Gastrocnemius medialis (tissue), 4 donors: ENCODE results near the gene LNX1. TPM values are rescaled to one million over a fixed set of nuclear protein-coding genes. Genes with fewer than 3 reads are reported as not detected.
"Not testable (repeated sequence)": the region's sequence is repeated elsewhere in the genome, so short reads cannot be mapped to it uniquely, and the experiment has no call there.

Source experiments
- ATAC-seq, 2 donors: fragments of 150-250 bp; one replicate each; pipeline ENCODE4 v1.9.1; 2016
- DNase-seq, 2 donors: peaks; one replicate each; pipeline ENCODE4 v3.0.0-alpha.2; 2019
- H3K27ac ChIP-seq, 4 donors: fragments of 200-600 bp; sonication (generic); 1 replicate in 1 of 4; 2 replicates in 3 of 4; pipeline ENCODE4 v1.5.1; 2016 to 2018; ENCODE audit warnings: mild to moderate bottlenecking in 2 of 4, moderate library complexity in 1 of 4
- H3K27me3 ChIP-seq, 3 donors: fragments of 200-600 bp; sonication (generic) in 2 of 3; 1 replicate in 1 of 3; 2 replicates in 2 of 3; pipeline versions ENCODE4 v1.5.1 to v1.6.0; 2016 to 2019; ENCODE audit warnings: mild to moderate bottlenecking in 1 of 3, moderate library complexity in 1 of 3
- H3K36me3 ChIP-seq, 2 donors: fragments of 200-600 bp; sonication (generic) in 1 of 2; one replicate each; pipeline ENCODE4 v1.5.1; 2017 to 2018
- H3K4me1 ChIP-seq, 2 donors: fragments of 200-600 bp; sonication (generic) in 1 of 2; one replicate each; pipeline ENCODE4 v1.5.1; 2016 to 2017; ENCODE audit warnings: mild to moderate bottlenecking in 2 of 2
- H3K4me3 ChIP-seq, 4 donors: fragments of 200-600 bp; sonication (generic) in 3 of 4; 1 replicate in 1 of 4; 2 replicates in 3 of 4; pipeline ENCODE4 v1.5.1; 2016 to 2019; ENCODE audit warnings: mild to moderate bottlenecking in 2 of 4
- H3K9me3 ChIP-seq, 3 donors: fragments of 200-600 bp; sonication (generic) in 2 of 3; 1 replicate in 1 of 3; 2 replicates in 2 of 3; pipeline ENCODE4 v1.5.1; 2016 to 2019
- POLR2A ChIP-seq, 2 donors: fragments of 450-650 bp; IDR thresholded peaks; one replicate each; pipeline ENCODE4 v1.6.1; 2017; ENCODE audit warnings: antibody characterized with exemption in 2 of 2, mild to moderate bottlenecking in 2 of 2, moderate library complexity in 2 of 2
- in situ Hi-C, 4 donors: fragments of 200-750 bp; cut with MboI; loops; one replicate each; pipeline versions ENCODE4 v1.15.0 to v1.8.0; 2017; ENCODE audit warnings: low sequenced_read_pairs in 4 of 4
- intact Hi-C: fragments of 100-400 bp; cut with DNase I; formaldehyde crosslinking; loops from one replicate; pipeline ENCODE4 v1.15.1; 2023; ENCODE audit warnings: low total_unique reads
- total RNA-seq, 4 donors: library from RNA; depleted of rRNA; stranded (reverse); fragments of >200 nt; gene quantifications; one replicate each; pipeline versions ENCODE4 v1.1.0 to v1.2.3, GENCODE V29; 2016
- TF ChIP-seq, protein P1 (sequence below), 5 experiments: fragments of 450-650 bp in 3 of 5; fragments of 200-600 bp in 2 of 5; sonication (generic) in 2 of 5; IDR thresholded peaks in 4 of 5; conservative IDR thresholded peaks in 1 of 5; 1 replicate in 4 of 5; 2 replicates in 1 of 5; pipeline ENCODE4 v1.5.1; 2016 to 2019; ENCODE audit warnings: antibody characterized with exemption in 5 of 5, mild to moderate bottlenecking in 3 of 5, moderate library complexity in 3 of 5

Gene LNX1
- total RNA-seq, 4 donors from 2014 or later = 7.0 to 12.3 (median 11.0) TPM

GRCh38 chr4:53476232-53477037 lies 114.9 kb downstream of the LNX1 start:
- no peak for DNase-seq
- TF ChIP-seq POLR2A (IDR thresholded peaks at IDR 0.05) = no peak
- TF ChIP-seq, protein P1, sequence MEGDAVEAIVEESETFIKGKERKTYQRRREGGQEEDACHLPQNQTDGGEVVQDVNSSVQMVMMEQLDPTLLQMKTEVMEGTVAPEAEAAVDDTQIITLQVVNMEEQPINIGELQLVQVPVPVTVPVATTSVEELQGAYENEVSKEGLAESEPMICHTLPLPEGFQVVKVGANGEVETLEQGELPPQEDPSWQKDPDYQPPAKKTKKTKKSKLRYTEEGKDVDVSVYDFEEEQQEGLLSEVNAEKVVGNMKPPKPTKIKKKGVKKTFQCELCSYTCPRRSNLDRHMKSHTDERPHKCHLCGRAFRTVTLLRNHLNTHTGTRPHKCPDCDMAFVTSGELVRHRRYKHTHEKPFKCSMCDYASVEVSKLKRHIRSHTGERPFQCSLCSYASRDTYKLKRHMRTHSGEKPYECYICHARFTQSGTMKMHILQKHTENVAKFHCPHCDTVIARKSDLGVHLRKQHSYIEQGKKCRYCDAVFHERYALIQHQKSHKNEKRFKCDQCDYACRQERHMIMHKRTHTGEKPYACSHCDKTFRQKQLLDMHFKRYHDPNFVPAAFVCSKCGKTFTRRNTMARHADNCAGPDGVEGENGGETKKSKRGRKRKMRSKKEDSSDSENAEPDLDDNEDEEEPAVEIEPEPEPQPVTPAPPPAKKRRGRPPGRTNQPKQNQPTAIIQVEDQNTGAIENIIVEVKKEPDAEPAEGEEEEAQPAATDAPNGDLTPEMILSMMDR (IDR thresholded peaks at IDR 0.05 in 4 of 5, conservative IDR thresholded peaks at IDR 0.05 in 1 of 5) = no peak
- Histone ChIP-seq H3K9me3 (no peaks in the 10 kb centered on the region), H3K4me1 (no peaks in the 10 kb centered on the region), H3K27me3 (no peaks in the 10 kb centered on the region), H3K4me3 (no peak overlapping the region), H3K27ac (no peak overlapping the region), H3K36me3 (peaks cover 0 to 8% of the 10 kb centered on the region in 2 donors)
- in situ Hi-C loops = loop anchor here in 2 of 4 donors (25.0 kb wide), 2 partner anchors 289 to 736 kb away; no protein-coding TSS in a partner anchor
- intact Hi-C loops = no loop called here
- ATAC-seq = no peak

DNA sequence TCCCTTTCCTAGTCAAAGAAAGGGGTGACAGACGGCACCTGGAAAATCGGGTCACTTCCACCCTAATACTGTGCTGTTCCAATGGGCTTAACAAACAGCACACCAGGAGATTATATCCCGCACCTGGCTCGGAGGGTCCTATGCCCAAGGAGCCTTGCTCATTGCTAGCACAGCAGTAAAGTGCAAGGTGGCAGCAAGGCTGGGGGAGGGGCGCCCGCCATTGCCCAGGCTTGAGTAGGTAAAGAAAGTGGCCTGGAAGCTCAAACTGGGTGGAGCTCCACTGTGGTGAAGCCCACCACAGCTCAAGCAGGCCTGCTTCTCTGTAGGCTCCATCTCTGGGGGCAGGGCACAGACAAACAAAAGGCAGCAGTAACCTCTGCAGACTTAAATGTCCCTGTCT lies 124.7 kb downstream of the LNX1 start:
- H3K4me3 ChIP-seq, in situ Hi-C loops, H3K4me1 ChIP-seq, DNase-seq, H3K9me3 ChIP-seq, H3K27ac ChIP-seq, H3K27me3 ChIP-seq, ATAC-seq: not testable (repeated sequence)
- intact Hi-C loops = loop anchor here (10.0 kb wide), 1 partner anchor 1608 kb away; no protein-coding TSS in a partner anchor
- H3K36me3 ChIP-seq = peaks cover 0 to 11% of the 10 kb centered on the region in 2 donors

DNA sequence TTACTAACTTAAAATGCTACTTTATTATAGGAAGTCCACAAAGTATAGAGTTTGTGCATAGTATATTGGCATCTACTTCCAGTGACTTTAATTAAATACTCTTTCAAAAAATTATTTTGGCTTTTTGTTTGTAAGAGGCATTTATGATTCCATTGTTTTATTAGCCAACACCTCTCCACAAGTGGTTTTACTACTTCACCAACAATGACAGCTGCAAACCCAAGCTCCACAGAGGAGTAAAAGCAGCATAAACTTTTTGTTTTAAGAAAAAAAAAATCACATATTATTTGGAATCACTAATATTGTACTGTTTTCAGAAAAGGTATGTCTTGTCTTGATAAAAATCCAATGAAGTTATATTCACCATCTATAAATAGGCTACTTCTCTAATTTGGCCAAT lies 125.4 kb downstream of the LNX1 start:
- TF ChIP-seq, protein P1 (IDR thresholded peaks at IDR 0.05 in 4 of 5, conservative IDR thresholded peaks at IDR 0.05 in 1 of 5) = no peak
- TF ChIP-seq POLR2A (IDR thresholded peaks at IDR 0.05) = no peak
- intact Hi-C loops = loop anchor here (10.0 kb wide), 1 partner anchor 1609 kb away; no protein-coding TSS in a partner anchor
- ATAC-seq = no peak
- H3K4me3 ChIP-seq = no peak overlapping the region
- no peak for DNase-seq
- no peaks in the 10 kb centered on the region for H3K27me3 ChIP-seq
- H3K36me3 ChIP-seq = peaks cover 0 to 18% of the 10 kb centered on the region in 2 donors
- H3K4me1 ChIP-seq = no peaks in the 10 kb centered on the region
- in situ Hi-C loops = no loop called here
- H3K9me3 ChIP-seq = no peaks in the 10 kb centered on the region
- no peak overlapping the region for H3K27ac ChIP-seq

- TF ChIP-seq, protein P1 (IDR thresholded peaks at IDR 0.05 in 4 of 5, conservative IDR thresholded peaks at IDR 0.05 in 1 of 5) = no peak
- no peak for TF ChIP-seq POLR2A (IDR thresholded peaks at IDR 0.05)
- peaks cover 0 to 24% of the 10 kb centered on the region in 2 donors for H3K36me3 ChIP-seq
- ATAC-seq (no peak), DNase-seq (no peak)
- H3K4me3 ChIP-seq = no peak overlapping the region
- H3K27ac ChIP-seq = no peak overlapping the region
- in situ Hi-C loops = no loop called here
- intact Hi-C loops = loop anchor here (10.0 kb wide), 1 partner anchor 1610 kb away; no protein-coding TSS in a partner anchor
- no peaks in the 10 kb centered on the region for H3K4me1 ChIP-seq
- H3K27me3 ChIP-seq = no peaks in the 10 kb centered on the region
- no peaks in the 10 kb centered on the region for H3K9me3 ChIP-seq
Measured at GRCh38 chr4:53465281-53465680, 126.0 kb downstream of the LNX1 start.

DNA sequence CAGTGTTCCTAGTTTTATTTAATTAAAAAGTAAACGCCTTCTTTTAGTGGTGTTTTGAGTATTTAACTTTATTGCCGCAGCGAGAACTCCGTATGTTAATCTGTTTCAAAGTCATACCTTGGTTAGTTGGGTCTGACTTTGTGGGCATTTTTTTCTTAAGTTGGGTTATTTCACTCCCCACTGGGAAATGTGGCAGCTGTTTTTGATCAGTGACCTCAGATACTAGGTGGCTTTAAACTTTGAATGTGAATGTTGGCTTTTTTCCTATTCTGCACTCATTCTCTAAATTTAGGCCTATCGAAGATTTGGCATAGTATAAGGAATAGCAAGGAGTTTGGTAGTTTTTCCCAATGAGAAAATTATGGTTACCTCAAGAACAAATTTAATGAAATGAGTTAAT lies 127.9 kb downstream of the LNX1 start:
- intact Hi-C loops = loop anchor here (10.0 kb wide), 1 partner anchor 1611 kb away; no protein-coding TSS in a partner anchor

More for the DNA sequence above, 127.9 kb downstream of the LNX1 start:
- Histone ChIP-seq H3K36me3 (peaks cover 0 to 44% of the 10 kb centered on the region in 2 donors), H3K4me3 (no peak overlapping the region), H3K27me3 (no peaks in the 10 kb centered on the region), H3K27ac (no peak overlapping the region), H3K9me3 (no peaks in the 10 kb centered on the region), H3K4me1 (no peaks in the 10 kb centered on the region)
- DNase-seq = no peak
- in situ Hi-C loops = no loop called here
- ATAC-seq = no peak
- no peak for TF ChIP-seq POLR2A (IDR thresholded peaks at IDR 0.05)
- TF ChIP-seq, protein P1 (IDR thresholded peaks at IDR 0.05 in 4 of 5, conservative IDR thresholded peaks at IDR 0.05 in 1 of 5) = no peak
